Measurements from ENCODE around the gene SLC25A1.

GRCh38 chr22:19181786-19182471 is 3.4 kb upstream of the SLC25A1 start:
- TF ChIP-seq EZH2phosphoT487 (IDR thresholded peaks at IDR 0.05; ENCODE audit: low read depth, severe bottlenecking, unreplicated experiment) (no peak), CTCF (IDR thresholded peaks at IDR 0.05; ENCODE audit: poor library complexity) (no peak), EZH2 (IDR thresholded peaks at IDR 0.05; ENCODE audit: borderline replicate concordance) (no peak)
